Measurements from ENCODE around the gene RIN3. TPM values are rescaled to one million over a fixed set of nuclear protein-coding genes. Genes with fewer than 3 reads are reported as not detected.

RIN3 gene
- total and polyA plus RNA-seq, 2 donors (not counting 3 experiments of a cell fraction or from before 2014, with no cell fraction given): 5.1 to 20.8 TPM

DNA sequence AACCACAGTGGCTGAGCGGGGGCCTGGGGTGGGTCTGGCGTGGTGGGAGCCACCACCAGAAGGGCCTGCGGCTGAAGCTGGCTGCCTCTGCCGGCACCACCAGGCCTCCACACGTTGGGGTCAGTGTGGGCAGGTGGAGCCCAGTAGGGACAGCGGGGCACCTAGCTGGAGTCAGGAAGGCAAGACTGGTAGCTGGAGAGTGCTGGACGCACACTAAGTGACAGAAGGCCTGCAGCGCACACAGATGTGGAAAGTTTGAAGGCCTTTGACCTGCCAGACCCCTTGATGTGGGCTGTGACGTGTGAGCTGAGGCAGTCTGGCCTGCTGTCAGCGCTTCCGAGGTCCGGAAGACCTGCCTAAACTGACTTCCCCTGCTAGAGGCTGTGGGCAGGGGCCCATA is 26.3 kb downstream of the RIN3 start:
- H3K9ac ChIP-seq (replicated peaks; ENCODE audit: extremely low read depth, insufficient read depth, low read length): peak overlapping the region; percentile 65
- H3K27ac ChIP-seq (ENCODE audit: insufficient read depth, low read depth, low read length): peak overlapping the region; percentile 98
- H3K4me2 ChIP-seq (ENCODE audit: insufficient read depth, low read length): peak overlapping the region; percentile 71
- peak; percentile 13 for DNase-seq (ENCODE audit: low read depth, low spot score)
- BruUV-seq (replicated peaks): no TSS peak
- intact Hi-C loops (cut with micrococcal nuclease) (loop anchor here (1.0 to 5.0 kb wide), 5 partner anchors 29 to 1033 kb away; partner anchors contain the start of gene GOLGA5), dilution Hi-C loops (cut with MboI; ENCODE audit: extremely low pct_ligation_motif_present, low sequenced_read_pairs) (no loop called here)
- peaks cover 26% of the 10 kb centered on the region for H3K4me1 ChIP-seq (ENCODE audit: control insufficient read depth, extremely low read depth, insufficient read depth, low read length)
- TF ChIP-seq MAX (IDR thresholded peaks at IDR 0.05; ENCODE audit: insufficient read depth, insufficient read length) (no peak), JUN (IDR thresholded peaks at IDR 0.05; ENCODE audit: borderline replicate concordance, insufficient read depth, insufficient read length, low read depth) (no peak), POLR2AphosphoS5 (IDR thresholded peaks at IDR 0.05; ENCODE audit: insufficient read depth, low read depth, low read length) (no peak), FOS (IDR thresholded peaks at IDR 0.05; ENCODE audit: borderline replicate concordance, insufficient read depth, low read length) (no peak), EZH2 (IDR thresholded peaks at IDR 0.05; ENCODE audit: borderline replicate concordance, low read depth, low read length, severe bottlenecking) (no peak), CTCF (IDR thresholded peaks at IDR 0.05; ENCODE audit: extremely low read depth in 1 of 2, insufficient read depth in 1 of 2, low read depth in 1 of 2, low read length in 2 of 2) (no peak), GATA2 (IDR thresholded peaks at IDR 0.05; ENCODE audit: insufficient read depth, insufficient read length, low read depth, low read length) (no peak), MYC (IDR thresholded peaks at IDR 0.05; ENCODE audit: low read depth, low read length) (no peak)
- no peaks in the 10 kb centered on the region for H3K27me3 ChIP-seq (ENCODE audit: control insufficient read depth in 2 of 2, insufficient read depth in 2 of 2, low read length in 2 of 2)
- H2AFZ ChIP-seq (ENCODE audit: low read depth, low read length): no peak overlapping the region
- no peaks in the 10 kb centered on the region for H3K36me3 ChIP-seq (ENCODE audit: control insufficient read depth in 2 of 2, extremely low read depth in 1 of 2, insufficient read depth in 2 of 2, low read length in 2 of 2)
- no peaks in the 10 kb centered on the region for H3K9me3 ChIP-seq (replicated peaks; ENCODE audit: control insufficient read depth, insufficient read depth, low read length)
- CTCF ChIA-PET: interaction anchor here (1.2 to 1.5 kb wide), 2 partner anchors 79 to 80 kb away, joined by 5 to 6 read pairs; no protein-coding TSS in a partner anchor
- POLR2A ChIA-PET: interaction anchor here (0.9 kb wide), 1 partner anchor 26 kb away, joined by 3 read pairs; the partner anchor contains the start of gene RIN3
- FAIRE-seq: no peak
- no peaks in the 10 kb centered on the region for H4K20me1 ChIP-seq (replicated peaks; ENCODE audit: control insufficient read depth, extremely low read depth, insufficient read depth, low read length)
- no peak overlapping the region for H3K4me3 ChIP-seq (replicated peaks in 1 of 3; ENCODE audit: insufficient read depth in 1 of 3, low read depth in 1 of 3, low read length in 3 of 3)
- peaks cover 10% of the 10 kb centered on the region for H3K79me2 ChIP-seq (ENCODE audit: control insufficient read depth, insufficient read depth, low read length)
- H3K9me1 ChIP-seq (replicated peaks; ENCODE audit: control insufficient read depth, extremely low read depth, insufficient read depth, low read length): no peaks in the 10 kb centered on the region
